Hematopoietic multipotent progenitor cell treated with erythropoietin and hydrocortisone succinate and interleukin-3 and kit ligand, for 15 days (in vitro differentiated cells): Measurements from ENCODE around the gene TSSK2.

ENCODE experiments used
- DNase-seq: peaks from one replicate; pipeline ENCODE4 v3.0.0-alpha.2; 2015; ENCODE audit warnings: low spot score

The TSSK2 gene

DNA sequence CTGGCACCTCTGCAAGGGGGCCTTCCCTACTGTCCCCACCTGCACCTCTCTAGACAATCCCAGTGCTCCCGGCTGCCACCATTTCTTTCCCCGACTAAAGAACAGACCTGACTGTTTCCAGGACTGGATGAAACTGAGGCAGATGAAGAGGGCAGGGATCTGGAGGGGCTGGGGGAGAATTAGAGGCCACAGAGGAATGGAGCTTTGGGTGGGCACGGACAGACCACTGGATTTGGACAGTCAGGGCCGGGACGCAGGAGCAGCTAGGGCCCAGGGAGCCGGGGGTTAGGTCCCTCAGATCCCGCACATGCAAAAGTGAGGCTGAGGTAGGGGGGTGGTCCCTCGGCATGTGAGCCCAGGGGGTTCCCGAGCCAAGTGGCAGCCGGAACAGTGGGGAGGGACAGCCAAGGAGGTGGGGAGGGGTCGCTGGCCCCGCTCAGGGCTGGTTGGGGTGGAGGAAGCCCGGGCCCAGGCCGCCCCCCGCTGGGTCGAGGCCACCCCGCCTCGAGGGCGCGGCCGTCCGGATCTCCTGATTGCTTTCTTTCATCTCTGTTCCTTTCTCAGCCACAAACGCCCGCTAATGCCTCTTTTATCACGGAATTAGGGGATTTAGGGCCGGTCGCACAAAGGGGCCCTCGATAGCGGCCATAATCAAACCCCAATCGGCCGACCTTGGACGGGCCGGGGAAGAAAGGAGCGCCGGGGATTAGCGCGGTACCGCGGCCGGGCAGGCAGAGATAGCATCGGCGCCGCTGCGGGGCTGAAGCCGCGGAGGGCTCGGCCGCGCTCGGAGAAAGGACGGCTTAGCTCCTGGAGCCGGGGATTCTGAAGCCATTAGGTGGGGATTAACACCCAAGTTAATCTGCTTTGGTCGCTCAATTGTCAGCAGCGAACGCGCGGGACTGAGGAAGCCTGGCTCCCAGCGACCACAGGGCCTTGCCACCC lies 38.2 kb downstream of the TSSK2 start:
- DNase-seq = no peak

DNA sequence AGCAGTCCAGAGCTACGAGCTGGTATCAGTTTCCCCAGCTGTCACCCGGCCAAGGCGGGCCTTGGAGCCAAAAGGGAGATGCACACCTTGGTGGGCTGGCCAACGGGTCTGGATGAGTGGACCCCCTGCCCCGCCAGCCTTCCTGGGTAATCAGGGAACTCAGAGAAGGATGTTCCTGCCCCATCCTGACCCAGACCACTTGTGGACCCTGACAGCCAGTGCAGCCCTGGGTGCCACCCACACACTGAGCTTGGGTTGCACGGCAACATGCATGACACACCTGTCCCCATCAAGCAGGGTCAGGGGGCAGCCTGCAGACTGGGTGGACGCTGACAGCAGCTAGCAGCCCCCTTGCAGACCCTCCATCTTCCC lies 38.8 kb downstream of the TSSK2 start:
- DNase-seq = no peak

DNA sequence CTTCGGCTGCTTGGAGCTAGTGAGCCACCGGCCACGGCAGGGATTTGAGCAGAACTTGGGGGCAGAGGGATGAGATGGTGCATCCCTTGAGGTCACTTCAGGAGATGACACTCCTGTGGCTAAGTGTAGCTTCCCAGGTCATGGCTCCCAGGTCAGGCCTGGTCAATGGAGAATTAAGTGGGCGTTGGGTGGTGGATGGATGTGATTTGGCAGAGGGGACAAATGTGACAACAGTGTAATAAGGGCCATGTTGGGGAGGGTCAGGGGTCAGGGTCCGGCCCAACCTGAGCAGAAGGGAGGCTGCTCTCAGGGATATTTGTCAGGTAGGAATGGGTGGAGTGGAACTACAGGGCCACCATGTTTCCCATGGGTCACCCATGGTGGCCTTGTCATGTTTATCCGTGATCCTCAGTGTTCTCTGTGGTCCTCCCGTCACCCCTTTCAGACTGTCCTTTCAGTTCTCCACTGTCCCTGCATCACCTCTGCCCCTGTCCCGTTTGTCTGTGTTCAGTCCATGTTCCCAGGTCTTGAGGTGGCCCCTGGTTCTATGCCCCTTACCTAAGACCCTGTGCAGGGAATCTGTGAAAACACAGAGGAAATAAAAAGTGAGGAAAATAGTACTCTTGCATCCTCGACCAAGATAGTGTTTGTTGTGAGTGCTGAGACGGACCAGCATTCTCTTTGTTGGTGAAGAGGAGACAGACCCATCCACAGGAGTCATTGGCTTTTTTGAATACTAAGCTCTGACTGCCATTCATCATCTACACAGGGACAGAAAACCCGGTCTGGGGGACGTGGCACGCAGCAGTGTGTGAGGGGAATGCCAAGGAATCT lies 41.3 kb downstream of the TSSK2 start:
- no peak for DNase-seq

DNA sequence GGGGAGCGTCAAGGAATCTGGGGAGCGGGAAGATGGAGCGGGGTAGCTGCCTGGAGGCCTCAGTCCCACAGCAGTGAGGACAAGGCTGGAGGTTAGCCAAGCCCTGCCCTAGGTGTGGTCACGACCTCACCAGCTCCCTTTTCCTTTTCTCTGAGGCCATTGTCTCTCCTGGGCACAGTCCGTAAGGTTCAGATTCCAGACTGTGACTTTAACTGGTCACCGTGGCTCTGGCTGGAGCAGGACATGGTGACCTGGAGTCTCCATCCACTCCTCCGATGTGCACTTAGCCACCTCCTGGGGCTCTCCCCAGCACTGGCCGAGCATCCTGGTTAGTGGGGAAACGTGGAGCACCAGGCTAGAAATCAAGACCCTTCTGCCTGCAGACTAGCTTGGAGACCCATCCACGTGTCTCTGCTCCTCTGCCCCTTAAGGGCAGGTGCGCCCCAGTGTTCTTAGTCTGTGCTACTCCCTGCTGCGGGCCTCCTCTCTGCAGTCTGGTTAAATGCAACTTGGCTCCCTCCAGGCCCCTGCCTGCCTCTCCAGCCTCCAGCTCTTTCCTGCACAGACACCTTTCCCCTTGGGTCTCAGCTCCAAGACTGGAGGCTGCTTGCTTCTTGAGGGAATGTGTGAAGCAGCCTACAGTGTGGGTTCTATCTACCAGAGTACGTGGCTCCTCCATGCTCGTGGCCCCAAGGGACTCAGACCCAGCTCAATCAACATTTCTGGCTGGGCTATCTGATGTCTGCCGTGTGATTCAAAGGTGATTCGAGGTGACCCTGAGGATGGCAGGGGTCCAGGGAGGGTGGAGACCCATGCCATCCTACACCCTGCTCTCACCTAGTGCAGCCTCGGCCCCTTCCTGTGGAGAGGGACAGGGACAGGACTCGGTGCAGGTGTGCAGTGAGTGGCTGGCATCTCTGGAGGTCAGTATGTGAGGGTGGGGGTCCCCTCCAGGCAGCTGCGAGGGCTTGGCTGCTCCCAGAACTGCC lies 42.2 kb downstream of the TSSK2 start:
- DNase-seq = no peak

DNA sequence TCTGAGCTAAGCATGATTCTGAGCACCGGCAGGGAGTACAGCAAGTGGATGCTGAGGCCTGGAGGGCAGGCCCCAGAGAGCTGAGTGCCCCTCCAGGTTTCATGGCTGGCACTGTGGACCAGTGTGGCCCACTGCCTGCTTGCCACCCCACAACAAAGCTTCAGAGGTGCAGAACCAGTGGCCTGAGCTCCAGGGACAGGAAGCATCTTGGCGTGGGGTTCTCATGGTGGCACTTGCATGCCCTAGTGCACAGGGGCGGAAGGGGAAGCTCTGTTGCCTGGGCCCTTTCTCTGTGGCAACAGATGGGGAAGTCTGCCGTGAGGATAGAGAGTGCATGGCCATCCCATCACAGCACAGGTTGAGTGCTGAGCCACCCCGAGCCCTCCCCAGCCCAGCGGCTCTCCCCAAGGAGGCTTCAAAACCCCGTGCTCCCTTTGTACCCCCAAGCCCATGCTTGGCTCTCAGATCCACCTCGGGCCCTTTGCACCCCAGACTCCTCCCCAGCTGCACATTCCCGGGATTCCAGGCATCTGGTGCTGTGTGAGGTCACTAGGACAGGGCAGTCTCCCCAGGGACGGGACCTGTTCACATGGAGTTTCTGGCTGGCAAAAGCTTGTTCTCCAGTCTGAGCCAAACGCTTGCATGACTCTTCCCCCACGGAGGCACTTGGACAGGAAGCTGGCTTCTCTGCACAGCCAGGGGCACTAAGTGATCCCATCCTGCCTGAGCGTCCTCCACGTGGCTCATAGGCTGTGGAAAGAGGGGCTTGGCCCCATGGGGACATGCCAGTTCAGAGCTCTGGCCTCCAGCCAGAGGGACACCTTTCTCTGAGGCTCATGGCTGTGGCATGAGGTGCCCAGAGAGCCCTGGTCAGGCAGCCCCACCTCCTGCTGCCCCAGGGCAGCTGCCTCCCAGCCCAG lies 43.3 kb downstream of the TSSK2 start:
- DNase-seq = no peak

DNA sequence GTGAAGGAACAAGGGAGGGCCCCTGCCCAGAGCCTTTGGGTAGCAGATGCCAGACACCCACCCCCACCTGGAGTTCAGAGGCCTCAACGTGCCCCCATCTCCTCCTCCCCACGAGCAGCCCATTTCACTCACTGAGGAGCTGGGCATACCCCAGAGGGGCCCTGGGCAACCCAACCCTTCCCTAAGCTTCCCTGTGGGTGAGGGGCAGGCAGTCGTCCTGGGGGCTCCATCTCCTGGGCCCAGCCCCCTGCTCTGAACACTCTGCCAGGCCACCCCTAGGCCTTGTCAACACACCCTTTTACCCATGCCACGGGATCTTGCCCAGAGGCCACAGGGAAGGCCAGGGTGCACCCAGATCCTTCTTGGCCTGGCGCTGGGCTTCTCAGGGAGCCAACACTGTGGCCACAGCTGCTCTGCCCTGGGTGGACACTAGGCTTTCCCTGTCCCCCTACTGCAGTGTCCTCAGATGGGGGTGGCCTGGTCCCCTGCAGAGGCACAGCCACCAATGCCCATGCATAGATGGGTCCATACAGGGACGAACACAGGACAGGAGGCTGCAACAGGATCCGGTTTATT lies 44.0 kb downstream of the TSSK2 start:
- DNase-seq = no peak

DNA sequence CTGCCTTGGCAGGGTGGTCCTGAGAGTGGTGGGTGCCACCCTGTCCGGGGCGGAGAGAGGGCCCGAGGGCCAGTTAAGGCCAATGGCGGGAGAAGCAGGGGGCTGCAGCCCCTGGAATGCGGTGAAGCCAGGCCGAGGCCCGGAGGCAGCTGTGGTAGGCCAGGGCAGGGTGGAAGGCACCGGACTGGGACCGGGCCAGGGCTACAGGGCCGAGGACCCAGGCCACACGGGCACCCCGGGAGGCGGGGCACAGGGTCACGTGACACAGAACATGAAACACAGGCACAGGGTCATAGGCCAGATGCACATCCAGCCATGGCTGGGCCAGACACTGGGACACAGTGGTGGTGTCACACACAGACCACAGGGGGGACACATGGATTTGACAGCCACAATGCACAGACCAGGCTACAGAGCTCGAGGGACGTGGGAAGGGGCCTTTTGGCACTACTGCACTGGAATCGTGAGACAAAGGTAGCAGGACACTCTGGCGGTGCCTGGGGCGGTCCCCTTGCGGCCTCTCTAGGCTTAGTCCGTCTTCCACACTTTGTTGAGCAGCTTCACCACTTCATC lies 44.6 kb downstream of the TSSK2 start:
- DNase-seq = no peak

DNA sequence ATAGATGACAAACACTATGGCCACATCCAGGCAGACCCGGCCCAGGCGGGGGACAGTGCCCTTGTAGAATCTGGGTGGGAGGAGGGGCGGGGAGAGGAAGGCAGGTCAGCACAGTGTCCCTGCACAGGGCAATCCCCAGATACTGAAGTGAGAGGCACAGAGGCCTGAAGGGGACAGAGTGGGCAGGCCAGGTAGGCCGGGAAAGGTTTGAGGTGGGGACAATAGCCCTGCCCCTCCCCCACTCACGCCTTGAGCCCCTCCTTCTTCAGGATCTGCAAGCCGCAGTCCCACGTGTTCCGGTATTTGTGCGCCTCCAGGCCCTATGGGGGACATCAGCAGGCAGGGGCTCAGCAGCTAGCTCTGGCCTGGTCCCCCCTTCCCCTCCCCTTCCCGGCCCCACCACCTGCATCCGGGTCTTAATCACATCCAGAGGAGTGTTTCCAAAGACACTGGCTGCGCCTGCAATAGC lies 45.1 kb downstream of the TSSK2 start:
- DNase-seq = no peak

DNA sequence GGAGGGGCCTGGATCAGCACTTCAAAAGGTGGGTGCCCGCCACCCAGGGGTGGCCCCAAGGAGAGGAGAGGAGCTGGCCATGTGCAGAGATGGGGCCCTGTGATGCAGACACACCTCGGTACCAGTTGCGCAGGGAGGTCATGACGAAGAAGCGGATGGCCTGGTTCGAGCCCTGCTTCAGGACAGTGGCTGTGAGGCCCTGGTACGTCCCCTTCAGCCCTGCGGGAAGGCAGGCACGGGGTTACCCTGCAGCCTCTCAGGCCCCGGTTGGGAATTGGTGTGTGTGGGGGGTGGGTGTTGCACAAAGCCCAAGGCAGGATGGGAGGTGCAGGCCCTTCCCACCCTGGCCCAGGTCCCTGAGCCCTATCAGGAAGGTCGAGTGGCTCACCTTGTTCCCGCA lies 45.6 kb downstream of the TSSK2 start:
- no peak for DNase-seq

DNA sequence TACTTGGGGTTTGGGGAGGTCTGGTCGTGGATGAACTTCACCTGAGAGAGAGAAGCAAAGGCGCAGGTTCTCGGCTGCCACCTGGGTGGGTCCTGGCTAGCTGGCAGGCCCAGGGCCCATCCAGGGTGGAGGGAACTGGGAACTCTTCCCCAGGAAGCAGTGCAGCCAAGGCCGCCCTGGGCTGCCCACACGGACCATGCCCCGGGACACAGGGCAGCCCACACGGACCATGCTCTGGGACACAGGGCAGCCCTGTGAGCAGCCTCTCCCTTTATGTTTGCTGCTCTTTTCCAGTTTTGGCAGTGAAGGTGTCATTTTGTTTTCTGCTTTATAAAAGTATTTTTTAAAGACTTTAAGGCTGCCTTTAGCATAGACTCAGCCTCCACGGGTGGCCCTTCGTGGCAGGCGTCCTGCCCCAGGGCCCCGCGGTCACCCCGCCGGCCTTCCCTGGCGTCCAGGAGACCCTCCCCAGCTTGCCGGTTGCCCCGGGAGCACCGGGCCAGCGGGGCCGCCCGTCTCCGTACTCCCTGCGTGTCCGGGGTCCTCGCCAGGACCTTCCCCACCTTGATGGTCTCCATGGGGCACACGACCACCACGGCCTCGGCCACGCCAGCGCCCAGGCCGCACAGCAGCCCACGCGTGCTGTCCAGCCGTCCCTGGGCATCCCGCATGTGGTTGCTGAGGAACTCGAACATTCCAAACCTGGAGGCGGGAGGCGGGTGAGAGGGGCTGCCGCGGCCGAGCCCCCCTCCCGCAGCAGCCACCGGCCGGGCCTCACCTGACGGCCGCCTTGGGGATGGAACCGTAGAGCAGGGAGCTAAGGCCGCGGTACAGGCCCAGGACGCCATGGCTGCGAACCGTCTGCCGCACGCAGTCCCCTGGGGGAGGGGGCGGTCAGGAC lies 46.3 kb downstream of the TSSK2 start:
- DNase-seq = no peak

DNA sequence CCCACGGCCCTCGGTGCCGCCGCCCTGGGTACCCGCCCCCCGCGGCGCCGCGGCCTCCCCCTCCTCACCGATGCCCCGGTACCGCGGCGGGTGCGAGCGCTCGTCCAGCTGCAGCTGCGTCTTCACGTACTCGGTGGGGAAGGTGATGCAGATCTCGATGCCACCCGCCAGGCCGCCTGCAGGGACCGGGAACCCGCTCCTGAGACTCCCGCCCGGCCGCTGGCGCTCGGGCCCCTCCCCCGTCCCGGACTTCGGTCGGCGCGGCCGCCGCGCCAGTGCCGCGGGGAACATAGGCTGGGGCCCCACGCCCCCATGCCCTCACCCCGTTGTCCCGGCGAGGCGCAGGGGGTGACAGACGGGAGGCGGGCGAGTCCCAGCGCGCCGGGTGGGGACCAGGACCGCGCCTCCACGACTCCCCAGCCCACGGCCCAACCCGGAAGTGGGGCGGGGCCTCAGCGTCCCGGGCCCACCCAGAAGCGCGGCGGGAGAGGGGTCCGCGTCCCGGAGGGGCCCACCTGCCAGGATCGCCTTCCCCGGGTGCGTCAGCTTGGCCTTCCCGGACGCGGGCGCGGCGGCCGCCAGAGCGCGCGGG lies 47.1 kb downstream of the TSSK2 start:
- DNase-seq = peak; percentile 31

DNA sequence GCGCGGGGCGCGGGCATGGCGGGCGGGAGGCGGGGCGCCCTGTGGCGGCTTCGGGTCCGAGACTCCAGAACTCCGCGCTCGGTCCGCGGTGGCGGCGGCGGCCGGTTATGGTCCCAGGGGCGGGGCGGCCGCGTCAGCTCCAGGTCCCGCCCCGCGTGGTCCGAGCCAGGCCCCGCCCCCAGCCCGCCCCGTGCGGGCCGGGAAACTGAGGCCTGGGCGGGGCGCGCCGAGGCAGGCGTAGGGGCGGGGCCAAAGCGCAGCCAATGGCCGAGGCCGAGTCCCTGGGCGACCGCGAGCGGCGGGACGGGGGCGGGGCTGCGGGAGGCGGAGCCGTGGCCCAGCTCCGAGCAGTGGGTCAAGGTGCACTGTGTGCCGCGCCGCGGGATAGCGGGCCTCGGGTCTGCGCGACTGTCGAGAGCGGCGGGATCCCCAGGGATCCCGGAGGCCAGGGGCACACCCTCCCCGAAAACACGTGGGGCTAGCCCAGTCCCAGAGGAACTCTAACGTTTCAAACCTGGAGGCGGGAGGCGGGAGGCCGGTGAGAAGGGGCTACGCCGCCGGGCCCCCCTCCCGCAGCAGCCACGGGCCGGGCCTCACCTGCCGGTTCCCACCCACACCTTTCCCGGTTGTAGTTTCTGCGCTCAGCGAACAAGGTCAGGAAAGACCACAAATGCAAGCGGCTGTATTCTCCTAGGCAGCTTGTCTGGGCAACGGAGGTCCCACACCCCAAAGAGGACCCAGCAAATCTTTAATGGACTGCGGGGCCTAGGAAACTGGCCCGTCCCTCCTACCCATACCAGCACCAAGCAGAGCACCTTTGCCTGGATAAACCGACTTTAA lies 47.8 kb downstream of the TSSK2 start, which contains the start of gene SLC25A1:
Gene SLC25A1, minus strand, starts transcription at position 80 of the 840 bp plus-strand sequence. Its CDS starts 63 bp downstream, at position 17.
- DNase-seq = peak; percentile 89

DNA sequence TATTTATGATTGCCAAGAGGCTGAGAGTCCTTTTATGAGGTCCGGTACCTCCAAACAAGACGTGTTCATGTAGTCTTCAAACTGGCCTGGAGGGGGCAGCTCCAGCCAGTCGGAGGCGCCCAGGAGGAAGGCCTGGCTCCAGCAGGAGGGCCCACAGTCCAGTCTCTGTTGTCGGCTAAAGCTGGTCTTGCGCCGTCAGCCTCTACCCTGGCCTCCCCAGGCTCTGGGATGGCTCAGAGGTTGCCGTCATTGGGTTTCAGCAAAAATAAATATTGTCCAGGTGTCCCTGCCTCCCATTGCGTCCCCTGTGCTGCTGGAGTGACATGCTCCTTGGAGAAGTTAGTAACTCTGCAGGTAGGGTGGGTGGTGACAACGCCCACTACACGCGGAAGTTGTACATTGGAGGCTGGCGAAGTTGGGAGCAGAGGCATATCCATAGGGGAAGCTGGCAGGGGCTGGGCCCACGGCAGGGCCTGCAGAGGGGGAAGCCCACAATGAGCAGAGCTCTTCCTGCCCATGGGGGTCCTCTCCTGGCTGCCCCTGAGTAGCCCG lies 48.5 kb downstream of the TSSK2 start:
- peak; percentile 57 for DNase-seq

DNA sequence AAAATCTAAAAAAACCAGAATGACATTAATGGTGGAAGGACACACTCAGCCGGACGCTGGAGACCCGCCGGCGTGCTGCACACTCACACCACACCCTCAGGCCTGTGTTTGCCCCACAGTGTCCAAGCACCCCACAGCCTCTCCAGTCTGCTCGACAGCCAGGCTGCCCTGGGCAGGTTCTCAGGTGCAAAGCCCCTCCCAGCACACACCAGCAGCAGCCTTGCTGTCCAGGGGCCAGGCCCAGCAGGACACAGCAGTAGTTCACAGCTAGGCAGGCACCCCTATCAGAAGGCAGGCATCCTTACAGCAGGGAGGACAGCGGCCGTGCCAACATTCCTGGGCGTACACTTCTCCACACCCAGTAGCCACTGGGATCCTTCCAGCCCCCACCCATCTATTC lies 49.1 kb downstream of the TSSK2 start:
- DNase-seq = no peak

DNA sequence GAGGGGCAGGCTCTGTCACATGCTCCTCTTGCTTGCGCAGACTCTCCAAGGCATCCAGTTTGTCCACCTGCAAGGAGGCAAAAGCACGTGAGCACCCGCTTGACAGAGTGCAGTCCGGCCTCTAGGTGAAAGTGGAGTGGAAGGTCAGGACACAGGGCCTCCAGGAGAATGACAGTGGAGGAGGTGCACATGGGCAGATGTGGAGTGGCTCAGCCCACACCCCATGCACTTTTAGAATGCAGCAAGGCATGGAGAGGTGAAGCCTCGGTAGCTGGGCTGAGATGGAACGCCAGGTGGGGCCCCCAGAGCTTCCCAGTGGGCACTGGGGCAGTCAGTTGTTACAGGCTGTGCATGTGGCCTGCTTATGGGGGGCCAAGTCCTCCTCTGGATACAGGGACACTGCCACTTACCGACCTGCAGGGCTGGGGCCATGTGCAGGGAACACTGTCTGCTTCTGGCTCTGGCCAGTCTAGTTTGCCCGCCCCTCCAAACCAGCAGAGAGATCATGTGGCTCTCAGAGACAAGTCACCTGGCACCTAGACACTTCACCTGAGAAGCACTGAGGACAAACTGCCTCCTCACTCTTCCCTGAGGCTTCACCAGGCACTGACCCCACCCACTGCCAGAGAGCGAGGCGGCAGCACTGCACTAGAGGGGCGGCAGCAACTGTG lies 49.8 kb downstream of the TSSK2 start:
- no peak for DNase-seq

DNA sequence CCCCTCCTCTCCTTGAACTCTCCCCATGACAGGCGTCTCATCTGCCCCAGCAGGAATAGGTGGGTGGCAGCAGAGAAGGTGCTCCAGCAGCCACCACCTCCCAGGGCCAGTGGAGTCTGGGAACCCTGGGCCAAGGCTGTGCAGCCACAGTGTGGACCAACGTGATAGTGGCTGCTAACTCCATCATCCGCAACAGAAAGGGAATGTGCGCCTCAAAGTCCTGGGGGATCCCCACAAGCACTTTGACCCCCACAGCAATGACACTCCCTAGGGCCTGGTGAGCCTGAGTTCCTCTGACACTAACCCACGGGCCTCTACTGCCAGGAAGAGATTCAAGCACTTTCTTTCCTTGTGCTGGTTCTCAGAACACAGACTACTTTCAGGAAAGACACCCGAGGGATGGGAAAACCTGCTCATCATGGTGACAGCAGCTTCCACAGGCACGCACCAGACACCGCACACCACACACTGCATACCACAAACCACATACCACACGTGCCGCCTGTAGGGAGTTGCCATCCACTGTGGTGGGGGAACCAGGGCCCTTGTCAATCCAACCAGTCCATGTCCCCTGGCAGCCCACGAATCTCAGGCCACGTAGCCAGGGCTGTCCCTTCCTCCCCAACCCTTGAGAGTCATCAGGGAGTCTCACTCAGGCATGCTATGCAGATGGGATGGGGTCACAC lies 50.8 kb downstream of the TSSK2 start:
- no peak for DNase-seq
